HG03135 (cell line): ENCODE data around the gene ADH6.
"Not testable (repeated sequence)": the region's sequence is repeated elsewhere in the genome, so short reads cannot be mapped to it uniquely, and the experiment has no call there.

ENCODE experiments used
- ATAC-seq: cut with Tn5 transposase; IDR thresholded peaks from one replicate; pipeline ENCODE4 v1.9.1; 2021; ENCODE audit warnings: mild to moderate bottlenecking, moderate library complexity; ENCODE audit not compliant: unreplicated experiment

The ADH6 gene

GRCh38 chr4:99219072-99219471, at the start of gene ADH6:
ADH6 (minus strand) TSS chr4:99219246; CDS start chr4:99219152, 94 bp downstream.
- no peak for ATAC-seq

GRCh38 chr4:99264927-99265326, 45.9 kb upstream of the ADH6 start:
- no peak for ATAC-seq

- no peak for ATAC-seq
These were observed 33.7 kb upstream of the ADH6 start for GRCh38 chr4:99252746-99253145.

- ATAC-seq = no peak
These were observed 29.7 kb upstream of the ADH6 start for GRCh38 chr4:99248714-99249113.

- ATAC-seq = no peak
These were observed 16.9 kb upstream of the ADH6 start for GRCh38 chr4:99235955-99236354.

GRCh38 chr4:99234331-99235010, 15.4 kb upstream of the ADH6 start:
- no peak for ATAC-seq

- ATAC-seq = not testable (repeated sequence)
These were observed 14.4 kb upstream of the ADH6 start for GRCh38 chr4:99233397-99233796.

- ATAC-seq = not testable (repeated sequence)
These were observed 9.7 kb upstream of the ADH6 start for GRCh38 chr4:99228706-99229105.

- ATAC-seq = not testable (repeated sequence)
These were observed 8.6 kb upstream of the ADH6 start for GRCh38 chr4:99227646-99228045.

GRCh38 chr4:99221980-99222379, 2.9 kb upstream of the ADH6 start:
- no peak for ATAC-seq

GRCh38 chr4:99219479-99219878, 433 bp upstream of the ADH6 start:
- peak; percentile 83 for ATAC-seq

- no peak for ATAC-seq
These were observed 3.5 kb downstream of the ADH6 start for GRCh38 chr4:99215521-99215920.

- no peak for ATAC-seq
These were observed 8.3 kb downstream of the ADH6 start for GRCh38 chr4:99210789-99211188.

GRCh38 chr4:99209671-99210070, 9.4 kb downstream of the ADH6 start:
- no peak for ATAC-seq

GRCh38 chr4:99208719-99209075, 10.3 kb downstream of the ADH6 start:
- no peak for ATAC-seq

GRCh38 chr4:99207911-99208718, 10.9 kb downstream of the ADH6 start:
- no peak for ATAC-seq

- no peak for ATAC-seq
These were observed 11.8 kb downstream of the ADH6 start for GRCh38 chr4:99207069-99207743.

- ATAC-seq = no peak
These were observed 13.7 kb downstream of the ADH6 start for GRCh38 chr4:99205153-99205979.

GRCh38 chr4:99202536-99202935, 16.5 kb downstream of the ADH6 start:
- no peak for ATAC-seq

GRCh38 chr4:99202094-99202493, 17.0 kb downstream of the ADH6 start:
- no peak for ATAC-seq

- no peak for ATAC-seq
These were observed 17.4 kb downstream of the ADH6 start for GRCh38 chr4:99201690-99202089.
